HG02571 (cell line): ENCODE data around the gene IL24.
"Not testable (repeated sequence)": the region's sequence is repeated elsewhere in the genome, so short reads cannot be mapped to it uniquely, and the experiment has no call there.

Experiments
- ATAC-seq: cut with Tn5 transposase; IDR thresholded peaks from one replicate; pipeline ENCODE4 v1.9.1; 2021; ENCODE audit warnings: mild to moderate bottlenecking, moderate library complexity; ENCODE audit not compliant: unreplicated experiment

The IL24 gene

GRCh38 chr1:206897175-206897574, at the start of gene IL24:
TSS of gene IL24 (plus strand) at chr1:206897443. CDS start at chr1:206897833, 390 bp downstream.
- no peak for ATAC-seq

- no peak for ATAC-seq
These were observed 49.3 kb upstream of the IL24 start for GRCh38 chr1:206847946-206848345.

GRCh38 chr1:206850401-206850800, 46.8 kb upstream of the IL24 start:
- no peak for ATAC-seq

- no peak for ATAC-seq
These were observed 45.8 kb upstream of the IL24 start for GRCh38 chr1:206851341-206852010.

- ATAC-seq = not testable (repeated sequence)
These were observed 44.6 kb upstream of the IL24 start for GRCh38 chr1:206852662-206853061.

- ATAC-seq = not testable (repeated sequence)
These were observed 43.5 kb upstream of the IL24 start for GRCh38 chr1:206853696-206854095.

- no peak for ATAC-seq
These were observed 42.7 kb upstream of the IL24 start for GRCh38 chr1:206854401-206855129.

GRCh38 chr1:206855859-206856258, 41.4 kb upstream of the IL24 start:
- no peak for ATAC-seq

GRCh38 chr1:206856674-206857464, 40.4 kb upstream of the IL24 start:
- ATAC-seq = no peak

GRCh38 chr1:206859082-206859521, 38.1 kb upstream of the IL24 start:
- no peak for ATAC-seq

GRCh38 chr1:206860165-206860564, 37.1 kb upstream of the IL24 start:
- no peak for ATAC-seq

- no peak for ATAC-seq
These were observed 34.0 kb upstream of the IL24 start for GRCh38 chr1:206863266-206863665.

GRCh38 chr1:206864939-206865671, 32.1 kb upstream of the IL24 start, which contains the start of gene IL20:
TSS of gene IL20 (plus strand) at chr1:206865623. CDS start at chr1:206865853, 230 bp downstream.
- ATAC-seq = no peak

GRCh38 chr1:206866062-206866461, 31.2 kb upstream of the IL24 start:
- no peak for ATAC-seq

- no peak for ATAC-seq
These were observed 30.0 kb upstream of the IL24 start for GRCh38 chr1:206867239-206867638.

GRCh38 chr1:206867716-206868115, 29.5 kb upstream of the IL24 start:
- no peak for ATAC-seq

GRCh38 chr1:206868264-206868663, 29.0 kb upstream of the IL24 start:
- no peak for ATAC-seq

- no peak for ATAC-seq
These were observed 25.1 kb upstream of the IL24 start for GRCh38 chr1:206872139-206872538.

GRCh38 chr1:206873603-206874188, 23.5 kb upstream of the IL24 start:
- ATAC-seq = no peak

GRCh38 chr1:206875752-206876377, 21.4 kb upstream of the IL24 start:
- ATAC-seq = no peak
